GM19351 (cell line): ENCODE data around the gene EIF3L.
A peak's percentile ranks its signal among the peaks of the same experiment; 100 is the strongest.
"Not testable (repeated sequence)": the region's sequence is repeated elsewhere in the genome, so short reads cannot be mapped to it uniquely, and the experiment has no call there.

ENCODE experiments used
- ATAC-seq: cut with Tn5 transposase; IDR thresholded peaks from one replicate; pipeline ENCODE4 v1.9.1; 2021; ENCODE audit warnings: mild to moderate bottlenecking, moderate library complexity; ENCODE audit not compliant: unreplicated experiment

Gene EIF3L

DNA sequence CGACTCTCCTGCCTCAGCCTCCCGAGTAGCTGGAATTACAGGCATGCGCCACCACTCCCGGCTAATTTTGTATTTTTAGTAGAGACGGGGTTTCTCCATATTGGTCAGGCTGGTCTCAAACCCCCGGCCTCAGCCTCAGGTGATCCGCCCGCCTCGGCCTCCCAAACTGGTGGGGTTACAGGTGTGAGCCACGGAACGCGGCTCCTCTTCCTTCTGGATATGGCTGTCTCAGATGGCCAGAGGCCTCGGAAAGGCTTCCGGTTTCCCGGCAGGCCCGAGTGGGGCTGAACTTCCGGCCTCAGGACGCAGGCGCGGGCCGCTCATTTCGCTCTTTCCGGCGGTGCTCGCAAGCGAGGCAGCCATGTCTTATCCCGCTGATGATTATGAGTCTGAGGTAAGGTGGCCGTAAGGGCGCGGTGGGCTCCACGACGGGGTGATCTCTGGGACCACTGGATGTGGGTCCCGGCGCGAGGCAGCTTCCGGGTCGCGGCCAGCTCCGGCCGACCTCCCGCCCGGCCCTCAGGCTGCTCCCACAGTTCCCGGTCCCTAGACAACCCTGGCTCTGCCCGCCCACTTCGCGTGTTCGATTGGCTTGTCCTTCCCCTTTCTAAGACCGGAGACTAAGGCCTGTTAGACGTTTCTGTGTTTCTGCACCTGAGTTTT is at the start of gene EIF3L:
TSS of gene EIF3L (plus strand) at position 331 of the 663 bp plus-strand sequence. CDS start at position 362, 31 bp downstream.
- ATAC-seq: peak; percentile 62

DNA sequence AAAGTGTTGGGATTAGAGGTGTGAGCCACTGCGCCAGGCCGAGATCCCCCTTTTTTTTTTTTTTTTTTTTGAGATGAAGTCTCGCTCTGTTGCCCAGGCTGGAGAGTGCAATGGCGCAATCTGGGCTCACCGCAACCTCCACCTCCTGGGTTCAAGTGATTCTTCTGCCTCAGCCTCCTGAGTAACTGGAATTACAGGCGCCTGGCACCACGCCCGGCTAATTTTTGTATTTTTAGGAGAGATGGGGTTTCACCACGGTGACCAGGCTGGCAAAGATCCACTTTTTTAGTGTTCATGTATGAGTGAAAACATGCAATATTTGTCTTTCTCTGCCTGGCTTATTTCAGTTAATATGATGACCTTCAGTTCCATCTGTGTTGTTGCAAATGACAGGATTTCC is 49.2 kb upstream of the EIF3L start:
- not testable (repeated sequence) for ATAC-seq

DNA sequence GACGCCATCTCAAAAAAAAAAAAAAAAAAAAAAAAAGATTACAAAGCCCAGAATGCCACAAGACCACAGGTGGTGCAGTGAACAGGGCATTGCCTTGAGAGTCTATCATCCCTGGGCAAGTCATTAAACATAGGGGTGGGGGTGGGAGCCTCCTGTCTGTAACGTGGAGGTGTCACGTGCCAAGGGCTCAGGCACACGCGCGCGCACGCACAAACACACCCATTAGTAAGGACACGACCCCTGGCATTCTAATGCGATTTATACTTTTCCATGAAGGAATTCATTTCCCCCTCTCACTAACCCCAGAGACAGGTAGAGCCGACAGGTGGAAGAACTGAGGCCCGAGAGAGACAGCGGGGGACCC is 47.3 kb upstream of the EIF3L start:
- no peak for ATAC-seq

DNA sequence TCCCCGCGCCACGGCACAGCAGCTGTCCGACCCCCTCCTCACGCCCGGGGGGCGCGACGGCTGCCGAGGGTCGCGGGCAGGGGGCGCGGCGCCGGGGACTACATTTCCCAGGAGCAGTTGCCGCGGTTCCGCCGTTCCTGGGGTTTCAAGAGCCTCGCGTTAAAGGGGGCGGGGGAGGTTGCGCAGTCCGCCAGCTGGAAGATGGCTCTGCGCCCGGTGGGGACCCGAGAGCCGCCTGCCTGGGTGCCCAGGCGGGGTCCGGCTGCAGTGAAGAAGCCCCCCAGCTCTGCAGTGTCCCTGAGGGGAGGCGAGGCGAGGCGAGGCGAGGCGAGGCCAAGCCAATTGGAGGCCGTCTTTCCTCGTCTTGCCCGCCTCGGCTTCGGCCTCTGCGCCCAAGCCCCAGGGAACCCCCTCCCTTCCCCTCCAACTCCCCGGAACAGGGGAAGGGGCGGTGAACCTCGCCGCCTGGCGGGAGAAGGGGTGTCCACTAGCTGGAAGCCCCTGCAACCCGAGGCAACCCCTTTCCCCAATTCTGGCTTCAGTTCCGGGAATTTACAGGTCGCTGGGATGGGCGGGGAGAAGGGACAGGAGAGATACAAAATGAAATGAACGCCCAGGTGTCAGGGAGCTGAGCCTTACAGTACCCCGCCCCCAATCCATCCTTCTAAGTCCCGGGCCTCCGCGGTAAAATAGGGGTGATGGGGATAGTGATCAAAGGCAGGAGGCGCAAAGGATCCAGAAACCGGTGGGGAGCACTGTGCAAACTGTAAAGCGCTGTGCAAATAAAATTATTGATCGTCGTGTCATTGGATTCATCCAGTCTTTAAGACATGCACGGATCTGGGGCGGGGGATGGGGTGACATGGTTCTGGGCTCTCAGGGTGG is 46.7 kb upstream of the EIF3L start:
- no peak for ATAC-seq

DNA sequence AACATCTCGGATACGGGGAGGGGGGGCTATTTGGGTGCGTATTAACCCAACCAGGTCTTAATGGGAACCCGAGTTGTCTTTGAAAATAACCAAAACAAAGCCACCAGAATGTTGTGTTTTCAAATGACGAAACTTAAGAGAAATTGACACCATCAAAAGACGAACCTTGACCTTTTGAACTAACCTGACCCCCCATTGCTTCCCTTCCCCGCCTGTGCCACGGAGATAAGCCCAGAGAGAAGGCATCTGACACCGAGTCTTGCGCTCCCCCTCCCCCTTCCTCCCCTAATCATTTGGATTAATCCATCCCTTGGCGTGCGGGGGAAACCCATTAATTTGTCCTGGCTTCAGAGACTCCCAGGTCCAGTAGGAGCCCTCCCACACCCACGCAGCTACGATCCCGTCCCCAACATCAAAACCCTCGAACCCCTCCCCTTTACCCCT is 46.0 kb upstream of the EIF3L start:
- no peak for ATAC-seq

DNA sequence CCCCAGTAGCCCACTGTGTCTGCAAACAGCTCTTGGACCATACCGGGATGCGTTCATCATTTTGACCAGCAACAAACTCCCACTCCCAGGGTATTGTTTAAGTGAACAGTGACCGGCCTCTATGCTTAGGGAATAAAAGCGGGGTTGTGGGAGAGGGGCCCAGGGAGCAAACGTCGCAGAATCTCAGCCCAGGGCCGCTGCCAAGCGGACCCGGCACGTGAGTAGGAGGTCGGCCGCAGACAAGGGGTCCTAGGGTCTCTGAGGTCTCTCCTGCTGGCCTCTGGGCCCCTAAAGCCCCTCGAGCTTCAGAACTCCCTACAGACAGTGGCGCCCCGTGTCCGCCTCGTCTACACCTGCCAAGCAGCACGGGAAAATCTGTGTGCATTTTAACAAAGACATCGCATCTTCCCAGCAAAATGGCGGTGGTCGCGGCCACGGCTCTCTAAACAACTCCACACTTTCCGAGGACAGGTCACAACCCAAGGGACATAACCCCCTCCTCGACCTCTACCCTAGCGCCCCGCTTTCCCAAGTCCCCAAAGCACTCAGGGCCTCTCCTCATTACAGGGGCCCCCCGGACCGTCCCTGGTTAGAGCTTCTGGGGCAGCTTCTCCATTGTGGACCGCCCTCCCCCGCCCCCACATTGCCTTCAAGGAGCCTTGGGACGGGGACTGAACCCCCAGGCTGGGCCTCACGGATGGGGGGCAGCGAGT is 45.4 kb upstream of the EIF3L start:
- no peak for ATAC-seq

DNA sequence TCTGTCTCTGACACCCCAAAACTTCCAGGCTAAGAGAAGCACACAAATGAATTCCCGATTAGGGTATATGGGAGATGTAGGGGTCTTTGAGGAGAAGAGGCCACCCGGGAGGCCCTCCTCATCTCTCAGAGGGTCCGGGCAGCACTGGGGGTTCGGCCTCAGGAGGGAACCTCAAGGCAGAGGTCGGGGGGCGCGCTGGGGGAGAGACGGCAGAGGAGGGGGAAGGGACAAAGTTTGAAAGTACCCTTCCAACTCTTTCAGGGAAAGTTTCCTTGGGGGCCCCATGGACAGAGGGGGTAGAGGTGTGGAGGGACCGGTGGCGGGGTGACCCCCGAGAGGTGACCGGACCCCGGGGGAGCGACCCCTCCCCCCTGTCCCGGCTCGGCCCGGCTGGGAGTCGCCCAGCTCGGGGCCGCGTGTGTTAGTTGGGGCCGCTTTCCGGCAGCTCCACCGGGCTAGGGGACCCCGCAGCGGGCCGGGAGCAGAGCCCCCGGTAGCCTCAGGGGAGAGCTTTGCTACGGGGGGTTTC is 44.8 kb upstream of the EIF3L start:
- ATAC-seq: no peak

DNA sequence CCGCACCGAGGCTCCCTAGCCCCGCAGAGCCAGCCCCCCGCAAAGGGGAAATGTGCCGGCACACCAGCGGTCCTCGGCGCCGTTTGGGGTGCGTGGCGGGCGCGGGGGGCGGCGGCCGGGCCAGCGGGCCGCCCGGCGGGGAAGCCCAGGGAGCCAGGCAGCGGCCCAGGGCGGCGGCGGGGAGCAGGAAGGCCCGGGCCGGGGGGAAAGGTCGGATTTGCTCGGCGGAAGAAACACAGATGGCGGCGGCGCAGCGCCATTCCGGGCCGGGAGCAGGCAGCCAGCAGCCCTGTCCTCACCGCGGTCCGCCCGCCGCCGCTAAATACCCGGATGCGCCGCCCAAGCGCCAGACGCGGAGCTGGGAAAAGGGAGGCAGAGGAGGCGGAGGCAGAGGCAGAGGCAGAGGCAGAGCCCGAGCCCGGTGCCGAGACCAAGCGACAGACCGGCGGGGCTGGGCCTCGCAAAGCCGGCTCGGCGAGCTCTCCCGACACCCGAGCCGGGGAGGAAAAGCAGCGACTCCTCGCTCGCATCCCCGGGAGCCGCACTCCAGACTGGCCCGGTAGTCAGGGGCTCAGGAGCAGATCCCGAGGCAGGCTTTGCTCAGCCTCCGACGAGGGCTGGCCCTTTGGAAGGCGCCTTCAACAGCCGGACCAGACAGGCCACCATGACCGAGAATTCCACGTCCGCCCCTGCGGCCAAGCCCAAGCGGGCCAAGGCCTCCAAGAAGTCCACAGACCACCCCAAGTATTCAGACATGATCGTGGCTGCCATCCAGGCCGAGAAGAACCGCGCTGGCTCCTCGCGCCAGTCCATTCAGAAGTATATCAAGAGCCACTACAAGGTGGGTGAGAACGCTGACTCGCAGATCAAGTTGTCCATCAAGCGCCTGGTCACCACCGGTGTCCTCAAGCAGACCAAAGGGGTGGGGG is 44.1 kb upstream of the EIF3L start:
- ATAC-seq: no peak

DNA sequence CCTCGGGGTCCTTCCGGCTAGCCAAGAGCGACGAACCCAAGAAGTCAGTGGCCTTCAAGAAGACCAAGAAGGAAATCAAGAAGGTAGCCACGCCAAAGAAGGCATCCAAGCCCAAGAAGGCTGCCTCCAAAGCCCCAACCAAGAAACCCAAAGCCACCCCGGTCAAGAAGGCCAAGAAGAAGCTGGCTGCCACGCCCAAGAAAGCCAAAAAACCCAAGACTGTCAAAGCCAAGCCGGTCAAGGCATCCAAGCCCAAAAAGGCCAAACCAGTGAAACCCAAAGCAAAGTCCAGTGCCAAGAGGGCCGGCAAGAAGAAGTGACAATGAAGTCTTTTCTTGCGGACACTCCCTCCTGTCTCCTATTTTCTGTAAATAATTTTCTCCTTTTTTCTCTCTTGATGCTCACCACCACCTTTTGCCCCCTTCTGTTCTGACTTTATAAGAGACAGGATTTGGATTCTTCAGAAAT is 43.4 kb upstream of the EIF3L start:
- no peak for ATAC-seq

DNA sequence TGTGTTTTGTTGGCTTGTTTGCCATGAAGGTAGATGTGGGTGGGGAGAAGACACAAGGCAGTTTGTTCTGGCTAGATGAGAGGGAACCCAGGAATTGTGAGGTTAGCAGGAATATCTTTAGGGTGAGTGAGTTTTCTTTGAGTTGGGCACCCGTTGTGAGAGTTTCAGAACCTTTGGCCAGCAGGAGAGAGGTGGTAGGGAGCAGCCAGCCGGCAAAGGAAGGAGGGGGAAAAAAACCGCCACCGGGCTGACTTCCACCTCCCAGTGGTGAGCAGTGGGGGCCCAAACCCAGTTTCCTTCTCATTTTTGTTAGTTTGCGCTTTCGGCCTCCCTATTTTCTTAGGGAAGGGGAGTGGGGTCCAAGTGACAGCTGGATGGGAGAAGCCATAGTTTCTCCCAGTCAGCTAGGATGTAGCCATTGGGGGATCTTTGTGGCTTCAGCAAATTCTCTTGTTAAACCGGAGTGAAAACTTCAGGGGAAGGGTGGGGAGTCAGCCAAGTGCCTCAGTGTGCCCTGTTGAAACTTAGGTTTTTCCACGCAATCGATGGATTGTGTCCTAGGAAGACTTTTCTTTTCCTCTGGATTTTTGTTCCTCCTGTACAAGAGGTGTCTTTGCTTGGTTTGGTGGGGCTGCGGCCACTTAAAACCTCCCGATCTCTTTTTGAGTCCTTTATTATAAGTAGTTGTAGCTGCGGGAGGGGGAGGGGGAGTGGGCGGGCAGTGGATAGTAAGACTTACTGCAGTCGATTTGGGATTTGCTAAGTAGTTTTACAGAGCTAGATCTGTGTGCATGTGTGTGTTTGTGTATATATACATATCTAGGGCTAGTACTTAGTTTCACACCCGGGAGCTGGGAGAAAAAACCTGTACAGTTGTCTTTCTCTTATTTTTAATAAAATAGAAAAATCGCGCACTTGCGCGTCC is 42.5 kb upstream of the EIF3L start:
- no peak for ATAC-seq

DNA sequence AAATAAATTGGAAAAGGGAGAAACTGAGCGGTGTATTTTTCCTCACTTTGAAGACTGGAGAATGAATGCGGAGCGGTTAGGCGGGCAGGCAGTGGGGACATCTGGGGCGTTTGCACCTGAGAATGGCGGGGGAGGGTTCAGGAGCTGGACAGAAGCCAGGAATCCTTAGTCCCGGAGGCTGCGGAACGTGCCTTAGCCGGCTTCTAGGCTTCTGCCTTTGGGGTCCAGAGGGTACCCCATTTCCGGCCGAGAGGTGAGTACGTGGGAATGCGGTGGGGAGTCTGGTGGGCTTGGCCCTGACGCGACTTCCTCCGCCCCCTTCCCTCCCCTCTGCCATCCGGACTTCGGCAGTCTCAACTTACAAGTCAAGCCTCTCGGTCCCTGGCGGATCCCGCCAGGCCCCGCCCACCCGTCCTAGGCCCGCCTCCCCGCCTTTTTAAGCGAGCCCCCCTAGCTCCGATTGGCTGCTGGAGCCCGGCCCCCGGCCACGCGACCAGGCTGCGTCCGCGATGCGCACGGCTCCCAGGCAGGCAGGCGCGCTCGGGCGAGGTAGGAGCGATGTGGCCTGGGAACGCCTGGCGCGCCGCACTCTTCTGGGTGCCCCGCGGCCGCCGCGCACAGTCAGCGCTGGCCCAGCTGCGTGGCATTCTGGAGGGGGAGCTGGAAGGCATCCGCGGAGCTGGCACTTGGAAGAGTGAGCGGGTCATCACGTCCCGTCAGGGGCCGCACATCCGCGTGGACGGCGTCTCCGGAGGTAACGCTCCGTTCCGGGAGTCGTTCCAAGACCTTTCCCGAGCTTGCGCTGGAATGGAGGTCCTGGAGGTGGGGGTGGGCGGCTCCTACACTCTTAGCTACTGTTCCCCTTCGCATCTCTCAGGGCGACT is 41.6 kb upstream of the EIF3L start, which contains the start of gene GCAT:
TSS of gene GCAT (plus strand) at position 525 of the 884 bp plus-strand sequence. CDS start at position 559, 34 bp downstream.
- peak; percentile 82 for ATAC-seq

DNA sequence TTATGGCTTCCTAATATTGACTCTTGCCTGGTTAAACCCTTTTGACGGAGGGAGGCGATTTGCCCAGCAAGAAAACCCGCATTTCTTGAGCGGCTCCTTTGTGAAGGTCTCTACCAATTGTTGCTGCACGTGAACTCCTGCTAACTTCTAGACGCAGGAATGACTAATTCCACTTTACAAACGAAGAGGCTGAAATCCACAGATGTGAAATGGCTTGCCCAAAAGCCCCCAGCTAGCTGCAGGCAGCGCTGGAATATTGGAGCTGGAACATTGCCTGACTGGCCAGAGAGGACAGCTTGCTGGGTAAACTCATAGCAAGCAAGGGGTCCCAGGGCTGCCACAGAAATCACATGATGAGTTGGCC is 40.9 kb upstream of the EIF3L start:
- ATAC-seq: no peak

DNA sequence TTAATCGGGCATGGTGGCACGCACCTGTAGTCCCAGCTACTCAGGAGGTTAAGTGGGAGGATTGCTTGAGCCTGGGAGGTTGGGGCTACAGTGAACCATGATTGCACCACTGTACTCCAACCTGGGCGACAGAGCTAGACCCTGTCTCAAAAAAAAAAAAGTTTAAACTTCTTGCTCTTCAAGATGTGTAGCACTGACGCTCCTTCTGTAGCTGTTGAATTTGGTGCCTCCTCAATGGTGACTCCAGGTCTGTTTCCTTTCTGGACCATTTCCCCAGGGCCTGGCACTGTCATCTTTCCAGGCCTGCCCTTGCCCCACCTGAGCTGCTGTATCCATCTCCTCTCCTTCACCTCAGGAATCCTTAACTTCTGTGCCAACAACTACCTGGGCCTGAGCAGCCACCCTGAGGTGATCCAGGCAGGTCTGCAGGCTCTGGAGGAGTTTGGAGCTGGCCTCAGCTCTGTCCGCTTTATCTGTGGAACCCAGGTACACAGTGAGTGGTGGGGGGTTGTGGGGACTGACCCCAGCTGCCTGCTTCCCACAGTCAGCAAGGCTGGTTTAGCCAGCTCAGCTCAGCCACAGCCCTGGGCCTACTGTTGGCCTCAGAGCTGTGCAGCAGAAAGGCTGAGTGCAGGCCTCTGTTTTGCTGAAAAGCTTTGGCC is 39.4 kb upstream of the EIF3L start:
- ATAC-seq: no peak

DNA sequence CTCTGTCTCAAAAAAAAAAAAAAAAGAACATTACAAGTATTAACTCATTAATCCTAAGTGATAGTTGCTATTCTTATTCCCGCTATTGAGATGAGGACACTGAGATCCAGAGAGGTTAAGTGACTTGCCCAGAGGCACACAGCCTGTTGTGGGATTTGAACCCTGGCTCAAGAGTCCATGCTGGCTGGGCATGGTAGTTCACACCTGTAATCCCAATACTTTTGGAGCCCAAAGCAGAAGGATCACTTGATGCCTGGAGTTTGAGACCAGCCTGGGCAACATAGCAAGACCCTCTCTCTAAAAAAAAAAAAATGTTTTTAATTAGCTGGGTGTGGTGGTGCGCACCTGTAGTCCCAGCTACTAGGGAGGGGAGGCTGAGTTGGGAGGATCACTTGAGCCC is 37.4 kb upstream of the EIF3L start:
- ATAC-seq: no peak

DNA sequence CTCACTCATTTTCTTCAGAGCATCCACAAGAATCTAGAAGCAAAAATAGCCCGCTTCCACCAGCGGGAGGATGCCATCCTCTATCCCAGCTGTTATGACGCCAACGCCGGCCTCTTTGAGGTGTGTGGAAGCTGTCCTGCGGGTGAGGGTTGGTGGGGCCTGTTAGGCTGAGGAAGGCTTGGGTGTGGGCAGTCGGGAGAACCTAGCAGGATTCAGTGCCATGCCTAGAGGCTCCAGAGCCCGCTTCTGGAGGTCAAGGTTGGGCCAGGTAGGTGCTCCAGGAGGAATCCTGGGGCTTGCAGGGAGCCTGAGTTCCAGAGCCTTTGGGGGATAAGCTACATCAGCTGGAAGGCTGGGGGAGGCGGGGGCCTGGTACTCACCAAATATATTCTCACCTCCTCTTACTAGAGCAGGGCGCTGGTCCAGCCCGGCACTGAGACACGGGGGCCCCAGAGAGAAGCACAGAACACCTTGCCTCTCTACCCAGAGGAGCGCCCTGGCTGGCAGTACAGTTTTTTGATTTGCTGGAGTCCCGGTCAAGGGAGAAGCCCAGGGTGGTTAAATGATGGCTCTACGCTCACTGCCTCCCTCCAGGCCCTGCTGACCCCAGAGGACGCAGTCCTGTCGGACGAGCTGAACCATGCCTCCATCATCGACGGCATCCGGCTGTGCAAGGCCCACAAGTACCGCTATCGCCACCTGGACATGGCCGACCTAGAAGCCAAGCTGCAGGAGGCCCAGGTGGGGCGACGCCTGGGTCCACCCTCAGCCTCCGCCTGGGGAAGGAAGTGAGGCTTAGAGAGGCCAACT is 36.1 kb upstream of the EIF3L start:
- no peak for ATAC-seq

DNA sequence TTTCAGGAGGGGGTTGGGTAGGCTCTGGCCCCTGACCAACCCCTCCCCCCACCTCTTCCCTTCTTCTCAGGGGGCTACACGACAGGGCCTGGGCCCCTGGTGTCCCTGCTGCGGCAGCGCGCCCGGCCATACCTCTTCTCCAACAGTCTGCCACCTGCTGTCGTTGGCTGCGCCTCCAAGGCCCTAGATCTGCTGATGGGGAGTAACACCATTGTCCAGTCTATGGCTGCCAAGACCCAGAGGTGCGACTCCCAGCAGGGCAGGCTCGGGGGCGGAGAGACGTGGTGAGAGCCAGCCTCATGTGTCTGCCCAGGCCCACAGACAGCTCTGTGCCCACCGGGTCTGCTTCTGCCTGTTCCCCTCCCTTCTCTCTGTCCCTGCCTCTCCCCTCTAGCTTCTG is 33.6 kb upstream of the EIF3L start:
- no peak for ATAC-seq
